Thymus (tissue), 11 donors: ENCODE measurements around the gene PORCN. TPM values are rescaled to one million over a fixed set of nuclear protein-coding genes. Genes with fewer than 3 reads are reported as not detected.

Experiments
- DNase-seq, 9 donors: peaks; one replicate each; pipeline ENCODE4 v3.0.0-alpha.2; 2013; ENCODE audit warnings: low spot score in 9 of 9, low read depth in 6 of 9, missing footprints in 1 of 9
- H3K27ac ChIP-seq, 2 donors: one replicate each; pipeline ENCODE4 v1.5.1; 2013; ENCODE audit warnings: control low read depth in 1 of 2, low read depth in 1 of 2, low read length in 1 of 2, mild to moderate bottlenecking in 1 of 2, moderate library complexity in 1 of 2
- H3K27me3 ChIP-seq, 2 donors: one replicate each; pipeline ENCODE4 v1.5.1; 2013; ENCODE audit warnings: low read length in 1 of 2; ENCODE audit not compliant: control insufficient read depth in 2 of 2, insufficient read depth in 1 of 2
- H3K36me3 ChIP-seq, 2 donors: one replicate each; pipeline ENCODE4 v1.5.1; 2013; ENCODE audit warnings: low read length in 1 of 2, mild to moderate bottlenecking in 1 of 2, moderate library complexity in 1 of 2; ENCODE audit not compliant: control insufficient read depth in 2 of 2, insufficient read depth in 2 of 2
- H3K4me1 ChIP-seq, 2 donors: one replicate each; pipeline ENCODE4 v1.5.1; 2013; ENCODE audit warnings: low read length in 2 of 2; ENCODE audit not compliant: control insufficient read depth in 2 of 2, insufficient read depth in 2 of 2
- H3K4me3 ChIP-seq, 2 donors: one replicate each; pipeline ENCODE4 v1.5.1; 2013; ENCODE audit warnings: low read length in 2 of 2, control low read depth in 1 of 2, mild to moderate bottlenecking in 1 of 2
- H3K9me3 ChIP-seq, 2 donors: one replicate each; pipeline ENCODE4 v1.5.1; 2013; ENCODE audit warnings: low read length in 1 of 2, mild to moderate bottlenecking in 1 of 2; ENCODE audit not compliant: control insufficient read depth in 2 of 2, insufficient read depth in 1 of 2
- WGBS: extraction: QIAGEN DNeasy Blood & Tissue Kit; methylation state at CpG from one replicate; pipeline ENCODE4 v1.1.7; 2013; 5-methylcytosine and 5-hydroxymethylcytosine counted together
- polyA plus RNA-seq: library from polyadenylated mRNA; stranded (reverse); fragments of 200-250 nt; gene quantifications from one replicate; pipeline ENCODE4 v1.2.3, GENCODE V29; 2013
- total RNA-seq: library from RNA; stranded (reverse); fragments of 120-200 nt; gene quantifications from one replicate; pipeline ENCODE4 v1.2.4, GENCODE V29; 2013
- donor health status: healthy.

Gene PORCN
- total and polyA plus RNA-seq, 2 donors = 3.4 to 6.1 TPM

DNA sequence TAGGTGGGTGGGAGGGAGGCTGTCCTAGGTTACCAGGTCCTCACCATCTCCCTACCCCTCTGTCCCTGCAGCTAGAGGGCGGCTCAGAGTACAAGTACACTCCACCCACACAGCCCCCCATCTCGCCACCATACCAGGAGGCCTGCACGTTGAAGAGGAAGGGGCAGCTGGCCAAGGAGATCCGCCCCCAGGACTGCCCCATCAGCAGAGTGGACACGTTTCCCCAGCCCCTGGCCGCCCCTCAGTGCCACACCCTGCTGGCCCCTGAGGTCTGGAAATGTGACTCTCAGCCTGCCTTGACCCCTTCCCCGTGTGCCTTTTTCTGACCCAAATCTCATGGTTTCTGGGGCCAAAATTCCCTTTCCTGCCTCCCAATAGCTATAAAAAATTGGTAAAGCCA is 26.3 kb upstream of the PORCN start:
- H3K27ac ChIP-seq = no peak overlapping the region
- H3K4me1 ChIP-seq = no peaks in the 10 kb centered on the region
- no peaks in the 10 kb centered on the region for H3K9me3 ChIP-seq
- WGBS = 95% methylated on average over 7 of the region's 7 CpGs
- DNase-seq = no peak
- no peaks in the 10 kb centered on the region for H3K27me3 ChIP-seq
- peaks cover 23 to 31% of the 10 kb centered on the region in 2 donors for H3K36me3 ChIP-seq
- no peak overlapping the region for H3K4me3 ChIP-seq

DNA sequence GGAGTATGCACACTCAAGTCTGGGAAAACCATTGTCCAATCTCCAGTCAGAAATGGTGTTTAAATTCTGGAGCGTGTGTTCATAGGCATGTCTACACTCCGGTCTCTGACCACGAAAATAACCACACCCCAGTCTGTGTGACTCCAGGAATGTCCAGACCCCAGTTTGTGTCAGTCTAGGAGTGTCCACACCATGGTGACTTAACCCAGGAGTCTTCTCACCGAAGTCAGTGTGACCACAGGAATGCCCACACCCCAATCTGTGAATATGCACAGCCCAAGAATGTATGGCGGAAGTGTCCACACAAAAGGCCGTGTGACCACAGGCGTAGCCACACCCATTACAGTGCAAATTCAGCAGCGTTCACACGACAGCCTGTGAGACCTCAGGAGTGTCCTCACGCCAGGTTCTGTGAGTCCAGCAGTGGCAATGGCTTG is 21.4 kb upstream of the PORCN start:
- WGBS = 85% methylated on average over 10 of the region's 10 CpGs
- Histone ChIP-seq H3K27ac (no peak overlapping the region), H3K4me1 (no peaks in the 10 kb centered on the region), H3K36me3 (peaks cover 9 to 15% of the 10 kb centered on the region in 2 donors), H3K4me3 (no peak overlapping the region), H3K9me3 (no peaks in the 10 kb centered on the region), H3K27me3 (no peaks in the 10 kb centered on the region)
- no peak for DNase-seq

DNA sequence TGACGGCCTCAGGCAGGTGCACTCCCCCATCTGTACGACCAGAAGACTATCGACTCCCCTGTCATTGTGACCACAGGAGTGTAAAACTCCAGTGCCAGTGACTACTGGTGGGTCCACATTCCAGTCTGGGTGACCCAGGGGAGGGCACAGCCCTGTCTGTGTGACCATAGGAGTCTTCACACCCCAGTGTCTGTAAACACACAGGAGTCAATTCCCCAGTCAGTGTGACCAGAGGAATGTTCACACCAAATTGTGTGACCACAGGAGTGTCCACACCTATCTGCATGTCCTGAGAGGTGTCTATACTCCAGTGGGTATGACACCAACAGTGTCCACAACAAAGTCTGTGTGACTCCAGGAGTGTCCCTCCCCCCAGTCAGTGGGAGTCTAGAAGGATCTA is 20.8 kb upstream of the PORCN start:
- Histone ChIP-seq H3K4me3 (no peak overlapping the region), H3K27me3 (no peaks in the 10 kb centered on the region), H3K27ac (no peak overlapping the region), H3K4me1 (no peaks in the 10 kb centered on the region), H3K9me3 (no peaks in the 10 kb centered on the region), H3K36me3 (peaks cover 6 to 12% of the 10 kb centered on the region in 2 donors)
- WGBS = 90% methylated on average over 3 of the region's 3 CpGs
- DNase-seq = no peak

DNA sequence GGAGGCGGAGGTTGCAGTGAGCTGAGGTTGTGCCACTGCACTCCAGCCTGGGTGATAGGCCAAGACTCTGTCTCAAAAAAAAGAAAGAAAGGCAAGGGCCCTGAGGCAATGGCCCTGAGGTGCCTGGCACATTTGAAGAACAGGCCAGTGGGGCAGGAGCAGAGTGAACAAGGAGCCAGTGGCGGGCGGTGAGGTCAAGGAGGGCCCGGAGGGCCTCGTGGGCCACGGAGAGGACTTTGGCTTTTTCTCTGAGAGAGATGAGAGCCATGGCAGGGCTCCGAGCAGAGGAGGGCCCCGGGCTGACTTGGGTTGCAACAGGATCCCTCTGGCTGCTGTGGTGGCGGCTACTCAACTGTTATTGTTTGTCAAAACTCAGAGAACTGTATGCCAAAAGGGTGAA is 19.5 kb upstream of the PORCN start:
- Histone ChIP-seq H3K4me3 (no peak overlapping the region), H3K4me1 (no peaks in the 10 kb centered on the region), H3K9me3 (no peaks in the 10 kb centered on the region), H3K36me3 (peaks cover 2 to 6% of the 10 kb centered on the region in 2 donors), H3K27me3 (no peaks in the 10 kb centered on the region), H3K27ac (no peak overlapping the region)
- WGBS = 96% methylated on average over 9 of the region's 9 CpGs
- DNase-seq = no peak

DNA sequence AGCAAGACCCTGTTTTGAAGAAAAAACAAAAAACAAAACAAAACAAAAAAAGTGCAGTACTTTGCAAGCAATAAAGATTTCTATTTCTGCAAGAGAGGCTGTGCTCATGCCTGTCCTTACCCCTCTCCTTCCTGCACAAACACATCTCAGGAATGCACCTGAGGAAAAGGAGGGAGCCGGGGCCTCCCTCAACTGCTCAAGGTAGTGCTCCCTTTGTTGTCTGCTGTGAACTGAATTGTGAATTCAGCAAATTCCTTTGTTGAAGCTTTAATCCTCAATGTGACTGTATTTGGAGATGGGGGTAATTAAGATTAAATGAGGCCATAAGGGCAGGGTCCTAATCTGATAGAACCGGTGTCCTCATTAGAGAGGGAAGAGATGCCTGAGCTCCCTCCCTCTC is 18.9 kb upstream of the PORCN start:
- Histone ChIP-seq H3K36me3 (peaks cover 0 to 6% of the 10 kb centered on the region in 2 donors), H3K9me3 (no peaks in the 10 kb centered on the region), H3K4me1 (no peaks in the 10 kb centered on the region), H3K4me3 (no peak overlapping the region), H3K27ac (no peak overlapping the region), H3K27me3 (no peaks in the 10 kb centered on the region)
- no peak for DNase-seq
- 100% methylated on average over 2 of the region's 2 CpGs for WGBS

DNA sequence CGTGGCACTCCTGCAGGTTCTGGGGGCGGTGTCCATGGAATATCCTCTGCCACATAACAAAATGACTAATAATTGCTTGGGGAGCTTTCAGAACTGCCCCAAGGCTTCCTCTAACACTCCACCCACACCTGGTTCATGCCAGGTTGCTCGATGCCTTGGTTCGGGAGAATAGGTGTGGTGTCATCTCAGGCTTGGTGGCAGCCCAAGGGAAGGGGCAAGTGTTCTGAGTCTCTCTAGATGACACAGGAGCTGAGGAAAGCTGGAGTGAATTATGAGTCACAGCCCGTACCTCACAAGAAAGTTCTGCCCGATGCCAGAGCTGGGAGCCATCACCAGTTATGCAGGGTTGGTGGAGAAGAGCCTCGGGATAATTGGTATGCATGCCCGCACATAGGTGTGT is 18.1 kb upstream of the PORCN start:
- Histone ChIP-seq H3K36me3 (peaks cover 0 to 6% of the 10 kb centered on the region in 2 donors), H3K4me3 (no peak overlapping the region), H3K9me3 (no peaks in the 10 kb centered on the region), H3K4me1 (no peaks in the 10 kb centered on the region), H3K27ac (no peak overlapping the region), H3K27me3 (no peaks in the 10 kb centered on the region)
- WGBS = 96% methylated on average over 8 of the region's 8 CpGs
- no peak for DNase-seq

DNA sequence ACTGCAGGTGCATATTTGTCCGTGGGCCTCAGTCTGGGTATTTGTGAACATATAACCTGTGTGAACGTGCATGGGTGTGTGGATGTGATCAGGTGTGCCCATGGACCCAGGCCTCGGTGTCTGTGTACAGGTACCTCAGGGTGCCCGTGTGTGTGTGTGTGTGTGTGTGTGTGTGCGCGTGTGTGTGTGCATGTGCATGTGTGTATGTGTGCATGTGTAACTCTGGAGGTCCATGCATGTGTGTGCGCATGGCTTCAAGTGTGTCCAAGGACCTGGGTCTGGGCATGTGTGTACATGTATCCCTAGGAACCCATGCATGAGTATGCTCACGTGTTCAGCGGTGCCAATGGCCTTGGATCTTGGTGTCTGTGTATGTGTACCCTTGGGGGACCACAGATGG is 17.0 kb upstream of the PORCN start:
- no peaks in the 10 kb centered on the region for H3K9me3 ChIP-seq

DNA sequence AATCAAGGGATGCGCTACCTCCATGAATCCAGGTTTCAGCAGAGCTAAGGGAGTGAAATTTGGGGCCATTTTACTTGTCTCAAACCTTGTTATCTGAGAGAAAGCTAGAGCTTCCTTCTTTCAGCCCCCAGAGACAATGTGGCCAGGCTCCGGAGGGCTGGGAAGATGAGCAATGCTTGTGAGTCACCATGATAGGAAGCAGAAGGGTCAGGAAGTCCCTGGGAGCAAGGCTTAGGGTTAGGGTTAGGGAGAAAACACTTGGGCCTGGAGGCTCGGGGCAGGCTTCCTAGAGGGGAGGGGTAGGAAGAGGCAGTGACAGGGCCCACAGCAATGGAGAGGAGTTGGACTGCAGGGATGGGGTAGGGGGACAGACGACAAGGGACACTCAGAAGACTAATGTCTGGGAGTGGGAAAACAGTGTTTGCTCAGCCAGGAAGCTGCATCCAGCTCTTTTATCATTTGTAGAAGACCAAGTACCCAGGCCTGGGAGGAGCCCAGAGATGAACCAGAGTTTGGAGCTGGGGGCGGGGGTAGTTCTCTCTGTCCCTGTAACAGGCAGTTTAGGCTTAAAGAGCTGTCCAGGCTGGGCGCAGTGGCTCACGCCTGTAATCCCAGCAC is 16.4 kb upstream of the PORCN start:
- 97% methylated on average over 7 of the region's 7 CpGs for WGBS
- H3K9me3 ChIP-seq = no peaks in the 10 kb centered on the region
- no peak for DNase-seq
- no peak overlapping the region for H3K27ac ChIP-seq
- H3K36me3 ChIP-seq = peaks cover 0 to 1% of the 10 kb centered on the region in 2 donors
- no peaks in the 10 kb centered on the region for H3K27me3 ChIP-seq
- H3K4me3 ChIP-seq = no peak overlapping the region
- H3K4me1 ChIP-seq = no peaks in the 10 kb centered on the region

More for the DNA sequence above, 17.0 kb upstream of the PORCN start:
- DNase-seq = no peak
- H3K4me3 ChIP-seq = no peak overlapping the region
- 95% methylated on average over 9 of the region's 9 CpGs for WGBS
- peaks cover 0 to 6% of the 10 kb centered on the region in 2 donors for H3K36me3 ChIP-seq
- no peak overlapping the region for H3K27ac ChIP-seq
- H3K4me1 ChIP-seq = no peaks in the 10 kb centered on the region
- H3K27me3 ChIP-seq = no peaks in the 10 kb centered on the region

DNA sequence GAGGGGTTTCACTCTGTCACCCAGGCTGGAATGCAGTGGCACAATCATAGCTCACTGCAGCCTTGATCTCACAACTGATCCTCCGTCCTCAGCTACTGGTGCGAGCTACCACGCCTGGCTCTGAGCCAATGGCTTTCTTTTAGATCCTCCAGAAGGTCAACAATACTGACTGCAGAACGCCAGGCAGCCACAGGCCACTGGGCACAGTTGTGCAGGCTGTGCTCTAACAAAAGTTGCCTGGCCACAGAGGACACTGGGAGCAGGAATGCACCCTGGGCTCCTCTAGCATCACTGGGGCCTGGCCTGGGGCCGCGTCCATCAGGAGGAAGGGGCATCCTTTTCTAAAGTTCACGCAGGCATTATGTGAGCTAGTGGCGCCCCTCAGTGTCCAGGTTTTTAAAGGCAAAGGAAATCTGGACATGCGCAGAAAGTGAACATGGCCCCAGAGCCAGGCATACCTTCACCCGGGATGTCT is 14.9 kb upstream of the PORCN start:
- 72% methylated on average over 10 of the region's 10 CpGs for WGBS
- no peak for DNase-seq
- Histone ChIP-seq H3K4me3 (no peak overlapping the region), H3K36me3 (no peaks in the 10 kb centered on the region), H3K27ac (no peak overlapping the region), H3K4me1 (no peaks in the 10 kb centered on the region), H3K27me3 (no peaks in the 10 kb centered on the region), H3K9me3 (no peaks in the 10 kb centered on the region)
